Transverse colon (tissue), 4 donors: ENCODE results near the gene CACNA1A. TPM values are rescaled to one million over a fixed set of nuclear protein-coding genes. Genes with fewer than 3 reads are reported as not detected.

Source experiments
- DNase-seq: peaks from one replicate; pipeline ENCODE4 v3.0.0-alpha.2; 2019
- H3K27ac ChIP-seq, 4 donors: fragments of 200-600 bp; sonication (generic); 2 replicates each; pipeline ENCODE4 v1.5.1; 2016 to 2018; ENCODE audit warnings: inconsistent platforms in 4 of 4
- H3K27me3 ChIP-seq: fragments of 200-600 bp; sonication (generic); 2 replicates; pipeline ENCODE4 v1.5.1; 2017; ENCODE audit warnings: inconsistent platforms
- H3K36me3 ChIP-seq, 4 donors: fragments of 200-600 bp; sonication (generic); 2 replicates each; pipeline ENCODE4 v1.5.1; 2017 to 2019; ENCODE audit warnings: inconsistent platforms in 4 of 4
- H3K4me1 ChIP-seq, 4 donors: fragments of 200-600 bp; sonication (generic); 2 replicates each; pipeline ENCODE4 v1.5.1; 2017 to 2020; ENCODE audit warnings: inconsistent platforms in 4 of 4
- H3K4me3 ChIP-seq, 4 donors: fragments of 200-600 bp; sonication (generic); 1 replicate in 1 of 4; 2 replicates in 3 of 4; pipeline versions ENCODE4 v1.5.1 to v1.6.1; 2017 to 2019; ENCODE audit warnings: inconsistent platforms in 4 of 4
- H3K9me3 ChIP-seq, 2 donors: fragments of 200-600 bp; sonication (generic); 2 replicates each; pipeline ENCODE4 v1.5.1; 2017 to 2019; ENCODE audit warnings: inconsistent platforms in 2 of 2
- EP300 ChIP-seq: sonication (generic); formaldehyde crosslinking; IDR thresholded peaks from one replicate; pipeline ENCODE4 v1.6.1; 2017; ENCODE audit warnings: antibody characterized with exemption, low read depth
- POLR2A ChIP-seq: fragments of 450-650 bp; IDR thresholded peaks from one replicate; pipeline ENCODE4 v1.6.1; 2016; ENCODE audit warnings: antibody characterized with exemption, mild to moderate bottlenecking, moderate library complexity
- POLR2AphosphoS5 ChIP-seq, 3 donors: sonication (generic); formaldehyde crosslinking; IDR thresholded peaks; one replicate each; pipeline ENCODE4 v1.6.1; 2016; ENCODE audit warnings: antibody characterized with exemption in 3 of 3
- WGBS, 2 donors: methylation state at CpG; one replicate each; pipeline ENCODE4 v1.1.5; 2018; ENCODE audit warnings: low coverage in 1 of 2; 5-methylcytosine and 5-hydroxymethylcytosine counted together
- in situ Hi-C, 4 donors: fragments of 200-750 bp; cut with MboI; loops; one replicate each; pipeline versions ENCODE4 v1.15.0 to v1.15.1; 2017; ENCODE audit warnings: low sequenced_read_pairs in 3 of 4, low pct_ligation_motif_present in 1 of 4, low pct_unique_long_range_greater_than_20kb in 1 of 4
- intact Hi-C: fragments of 100-400 bp; cut with DNase I; formaldehyde crosslinking; loops from one replicate; pipeline ENCODE4 v1.15.1; 2023; ENCODE audit warnings: low total_unique reads
- total RNA-seq, 4 donors: library from RNA; depleted of rRNA; stranded (reverse); fragments of >200 nt; gene quantifications; one replicate each; pipeline ENCODE4 v1.1.0, GENCODE V29; 2016
- TF ChIP-seq, protein P1 (sequence below), 5 experiments: fragments of 200-600 bp in 3 of 5; fragments of 450-650 bp in 2 of 5; sonication (generic) in 3 of 5; IDR thresholded peaks; 1 replicate in 2 of 5; 2 replicates in 3 of 5; pipeline ENCODE4 v1.5.1; 2016 to 2017; ENCODE audit warnings: antibody characterized with exemption in 5 of 5, inconsistent platforms in 3 of 5, mild to moderate bottlenecking in 2 of 5, moderate library complexity in 1 of 5

CACNA1A gene
- total RNA-seq, 4 donors from 2014 or later, result 2.9 to 15.7 (median 5.2) TPM

DNA sequence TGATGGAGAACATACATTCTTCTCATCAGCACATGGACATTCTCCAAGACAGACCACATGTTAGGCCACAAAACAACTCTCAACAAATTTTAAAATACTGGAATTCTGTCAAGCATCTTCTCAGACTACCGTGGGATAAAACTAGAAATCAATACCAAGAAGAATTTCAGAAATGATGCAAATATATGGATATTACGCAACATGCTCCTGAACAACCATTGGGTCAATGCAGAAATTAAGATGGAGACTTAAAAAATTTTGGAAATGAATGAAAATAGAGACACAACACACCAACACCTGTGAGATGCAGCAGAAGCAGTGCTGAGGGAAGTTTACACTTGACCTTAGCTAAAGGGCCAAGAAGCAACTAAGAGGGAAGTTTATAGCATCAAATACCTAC, 162.8 kb downstream of the CACNA1A start:
- in situ Hi-C loops (no loop called here), intact Hi-C loops (no loop called here)
- TF ChIP-seq POLR2A (no peak), EP300 (no peak), POLR2AphosphoS5 (IDR thresholded peaks at IDR 0.05) (no peak)
- TF ChIP-seq, protein P1, sequence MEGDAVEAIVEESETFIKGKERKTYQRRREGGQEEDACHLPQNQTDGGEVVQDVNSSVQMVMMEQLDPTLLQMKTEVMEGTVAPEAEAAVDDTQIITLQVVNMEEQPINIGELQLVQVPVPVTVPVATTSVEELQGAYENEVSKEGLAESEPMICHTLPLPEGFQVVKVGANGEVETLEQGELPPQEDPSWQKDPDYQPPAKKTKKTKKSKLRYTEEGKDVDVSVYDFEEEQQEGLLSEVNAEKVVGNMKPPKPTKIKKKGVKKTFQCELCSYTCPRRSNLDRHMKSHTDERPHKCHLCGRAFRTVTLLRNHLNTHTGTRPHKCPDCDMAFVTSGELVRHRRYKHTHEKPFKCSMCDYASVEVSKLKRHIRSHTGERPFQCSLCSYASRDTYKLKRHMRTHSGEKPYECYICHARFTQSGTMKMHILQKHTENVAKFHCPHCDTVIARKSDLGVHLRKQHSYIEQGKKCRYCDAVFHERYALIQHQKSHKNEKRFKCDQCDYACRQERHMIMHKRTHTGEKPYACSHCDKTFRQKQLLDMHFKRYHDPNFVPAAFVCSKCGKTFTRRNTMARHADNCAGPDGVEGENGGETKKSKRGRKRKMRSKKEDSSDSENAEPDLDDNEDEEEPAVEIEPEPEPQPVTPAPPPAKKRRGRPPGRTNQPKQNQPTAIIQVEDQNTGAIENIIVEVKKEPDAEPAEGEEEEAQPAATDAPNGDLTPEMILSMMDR (IDR thresholded peaks at IDR 0.05), result no peak
- H3K4me3 ChIP-seq, result no peak overlapping the region
- no peak for DNase-seq
- H3K9me3 ChIP-seq, result no peaks in the 10 kb centered on the region
- H3K27ac ChIP-seq, result no peak overlapping the region
- WGBS, 2 donors, result 47% methylated on average over 2 of the region's 2 CpGs; no CpG with 5 or more reads in 1 of the 2 donors
- no peaks in the 10 kb centered on the region for H3K36me3 ChIP-seq
- H3K27me3 ChIP-seq, result no peaks in the 10 kb centered on the region
- no peaks in the 10 kb centered on the region for H3K4me1 ChIP-seq

DNA sequence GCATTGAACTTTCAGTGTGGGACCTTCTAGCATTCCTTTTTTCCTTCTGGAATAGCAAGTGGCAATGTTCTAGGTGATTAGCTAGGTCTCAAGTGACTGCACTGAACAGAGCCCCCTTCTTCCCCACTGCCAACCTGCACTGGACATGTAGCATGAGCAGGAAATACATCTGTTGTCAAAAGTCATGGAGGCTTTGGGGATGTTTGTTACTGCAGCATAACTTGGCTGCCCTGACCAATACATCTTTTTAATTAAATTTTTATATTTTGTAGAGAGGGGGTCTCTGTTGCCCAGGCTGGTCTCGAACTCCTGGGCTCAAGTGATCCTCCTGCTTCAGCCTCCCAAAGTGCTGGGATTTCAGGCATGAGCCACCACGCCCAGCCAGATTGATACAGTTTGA, 163.6 kb downstream of the CACNA1A start:
- no peak overlapping the region for H3K27ac ChIP-seq
- in situ Hi-C loops (no loop called here), intact Hi-C loops (no loop called here)
- no peaks in the 10 kb centered on the region for H3K4me1 ChIP-seq
- H3K27me3 ChIP-seq, result no peaks in the 10 kb centered on the region
- WGBS, 2 donors, result 20 to 21% methylated on average over 2 of the region's 2 CpGs
- no peak overlapping the region for H3K4me3 ChIP-seq
- no peak for DNase-seq
- no peaks in the 10 kb centered on the region for H3K9me3 ChIP-seq
- TF ChIP-seq EP300, result no peak
- no peaks in the 10 kb centered on the region for H3K36me3 ChIP-seq

DNA sequence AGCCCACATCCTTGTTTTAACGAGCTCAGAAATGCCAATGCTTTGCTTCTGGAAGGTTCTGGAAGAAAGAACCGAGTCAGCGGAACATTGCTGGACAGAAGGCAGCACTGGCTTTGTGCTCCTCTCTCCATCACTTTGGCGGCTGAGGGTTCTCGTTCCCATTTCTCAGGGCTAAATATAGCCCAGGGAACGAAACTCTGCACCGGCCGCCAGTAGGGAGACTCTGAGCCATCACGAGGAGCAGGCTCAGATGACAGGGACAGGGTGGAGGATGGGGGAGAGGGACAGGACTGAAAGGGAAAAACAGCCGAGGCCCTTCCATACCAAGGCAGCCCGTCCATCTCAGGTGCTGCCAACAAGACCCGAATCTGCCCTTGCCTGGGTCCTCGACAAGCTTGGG, 166.4 kb downstream of the CACNA1A start:
- 72% methylated on average over 13 of the region's 13 CpGs; no CpG with 5 or more reads in 1 of the 2 donors for WGBS, 2 donors
- H3K27ac ChIP-seq, result no peak overlapping the region
- in situ Hi-C loops, result no loop called here

DNA sequence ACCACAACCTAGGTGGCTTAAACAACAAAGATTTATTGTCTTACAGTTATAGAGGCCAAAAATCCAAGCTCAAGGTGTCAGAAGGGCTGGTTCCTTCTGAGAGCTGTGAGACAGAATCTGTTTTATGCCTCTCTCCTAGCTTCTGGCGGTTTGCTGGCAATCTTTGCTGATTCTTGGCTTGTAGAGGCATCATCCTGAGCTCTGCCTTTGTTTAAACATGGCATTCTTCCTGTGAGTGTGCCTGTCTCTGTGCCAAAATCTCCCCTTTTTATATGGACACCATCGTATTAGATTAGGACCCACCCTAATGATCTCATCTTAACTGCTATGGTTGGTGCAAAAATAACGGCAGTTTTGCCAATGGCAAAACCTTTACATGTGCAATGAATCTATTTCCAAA, 169.1 kb downstream of the CACNA1A start:
- H3K27me3 ChIP-seq, result no peaks in the 10 kb centered on the region
- no peak overlapping the region for H3K4me3 ChIP-seq
- H3K27ac ChIP-seq, result no peak overlapping the region
- H3K4me1 ChIP-seq, result no peaks in the 10 kb centered on the region
- no peak for DNase-seq
- no peaks in the 10 kb centered on the region for H3K9me3 ChIP-seq
- no peaks in the 10 kb centered on the region for H3K36me3 ChIP-seq
- 25 to 50% methylated on average over 2 to 3 of the region's 3 CpGs for WGBS, 2 donors
- TF ChIP-seq POLR2AphosphoS5 (IDR thresholded peaks at IDR 0.05), result no peak
- TF ChIP-seq, protein P1 (IDR thresholded peaks at IDR 0.05), result no peak
- TF ChIP-seq POLR2A, result no peak
- TF ChIP-seq EP300, result no peak
- in situ Hi-C loops (no loop called here), intact Hi-C loops (no loop called here)

More for the DNA sequence above, 166.4 kb downstream of the CACNA1A start:
- H3K4me1 ChIP-seq, result no peaks in the 10 kb centered on the region
- TF ChIP-seq, protein P1 (IDR thresholded peaks at IDR 0.05), result no peak
- TF ChIP-seq POLR2AphosphoS5 (IDR thresholded peaks at IDR 0.05) (no peak), EP300 (no peak), POLR2A (no peak)
- H3K9me3 ChIP-seq, result no peaks in the 10 kb centered on the region
- H3K27me3 ChIP-seq, result no peaks in the 10 kb centered on the region
- no peak for DNase-seq
- H3K36me3 ChIP-seq, result no peaks in the 10 kb centered on the region
- no peak overlapping the region for H3K4me3 ChIP-seq
- intact Hi-C loops, result no loop called here

DNA sequence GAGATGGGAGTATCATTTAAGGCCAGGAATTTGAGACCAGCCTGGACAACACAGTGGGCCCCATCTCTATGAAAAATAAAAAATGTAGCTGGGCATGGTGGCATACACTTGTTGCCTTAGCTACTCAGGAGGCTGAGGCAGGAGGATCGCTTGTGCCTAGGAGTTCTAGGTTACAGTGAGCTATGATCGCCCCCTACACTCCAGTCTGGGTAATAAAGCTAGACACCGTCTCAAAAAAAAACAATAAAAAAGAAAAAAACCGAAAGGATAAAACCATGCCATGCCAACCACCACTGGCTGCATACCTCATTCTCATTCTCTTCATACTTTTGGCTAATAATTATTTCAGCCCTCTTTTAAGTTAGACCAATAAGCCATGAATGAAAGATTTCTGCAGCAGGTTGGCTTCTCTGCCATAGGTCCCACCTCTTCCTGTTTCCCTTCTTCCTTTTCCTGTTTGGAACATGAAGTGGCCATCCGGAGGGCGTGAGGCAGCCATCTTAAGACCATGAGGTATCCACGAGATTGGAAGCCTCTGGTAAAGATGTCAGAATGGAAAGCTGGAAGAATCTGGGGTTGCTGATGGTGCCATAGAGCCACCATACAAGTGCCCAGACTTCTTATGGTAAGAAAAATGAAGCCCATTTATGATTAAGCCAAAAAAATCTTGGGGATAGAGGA, 171.3 kb downstream of the CACNA1A start:
- Histone ChIP-seq H3K9me3 (no peaks in the 10 kb centered on the region), H3K4me1 (no peaks in the 10 kb centered on the region), H3K27me3 (no peaks in the 10 kb centered on the region), H3K36me3 (no peaks in the 10 kb centered on the region), H3K4me3 (no peak overlapping the region), H3K27ac (no peak overlapping the region)
- in situ Hi-C loops (no loop called here), intact Hi-C loops (no loop called here)
- DNase-seq, result no peak
- TF ChIP-seq POLR2A, result no peak
- TF ChIP-seq EP300, result no peak
- no peak for TF ChIP-seq POLR2AphosphoS5 (IDR thresholded peaks at IDR 0.05)
- TF ChIP-seq, protein P1 (IDR thresholded peaks at IDR 0.05), result no peak
- 69 to 74% methylated on average over 5 to 7 of the region's 7 CpGs for WGBS, 2 donors
